A673 (cell line): ENCODE data around the gene EVI5L.

Source experiments
- EZH2 ChIP-seq: fragments of 200-600 bp; sonication (generic); IDR thresholded peaks from 2 replicates; pipeline ENCODE4 v1.6.1; 2017; ENCODE audit warnings: borderline replicate concordance, low read depth, mild to moderate bottlenecking, mixed read lengths, antibody characterized with exemption, low read length; ENCODE audit not compliant: poor library complexity, severe bottlenecking
- TF ChIP-seq, protein P1 (sequence below): fragments of 300-800, 200-600 bp; sonication (generic); conservative IDR thresholded peaks from 2 replicates; pipeline ENCODE4 v1.5.1; 2017; ENCODE audit warnings: low read depth, mild to moderate bottlenecking, antibody characterized with exemption, low read length, moderate library complexity, mixed read lengths

DNA sequence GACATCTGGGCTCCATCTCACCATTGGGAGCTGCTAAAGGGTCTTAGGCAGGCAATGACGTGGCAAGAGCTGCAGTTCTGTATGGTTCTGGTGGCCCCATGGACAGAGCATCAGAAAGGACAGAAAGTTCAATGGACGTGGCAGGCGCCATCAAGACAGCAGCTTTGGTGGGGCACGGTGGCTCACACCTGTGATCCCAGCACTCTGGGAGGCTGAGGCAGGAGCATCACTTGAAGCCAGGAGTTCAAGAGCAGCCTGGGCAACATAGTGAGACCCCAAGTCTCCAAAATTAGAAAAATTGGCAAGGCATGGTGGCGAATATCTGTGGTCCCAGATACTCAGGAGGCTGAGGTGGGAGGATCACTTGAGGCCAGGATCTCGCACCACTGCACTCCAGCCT, 9.5 kb downstream of the EVI5L start:
- TF ChIP-seq, protein P1, sequence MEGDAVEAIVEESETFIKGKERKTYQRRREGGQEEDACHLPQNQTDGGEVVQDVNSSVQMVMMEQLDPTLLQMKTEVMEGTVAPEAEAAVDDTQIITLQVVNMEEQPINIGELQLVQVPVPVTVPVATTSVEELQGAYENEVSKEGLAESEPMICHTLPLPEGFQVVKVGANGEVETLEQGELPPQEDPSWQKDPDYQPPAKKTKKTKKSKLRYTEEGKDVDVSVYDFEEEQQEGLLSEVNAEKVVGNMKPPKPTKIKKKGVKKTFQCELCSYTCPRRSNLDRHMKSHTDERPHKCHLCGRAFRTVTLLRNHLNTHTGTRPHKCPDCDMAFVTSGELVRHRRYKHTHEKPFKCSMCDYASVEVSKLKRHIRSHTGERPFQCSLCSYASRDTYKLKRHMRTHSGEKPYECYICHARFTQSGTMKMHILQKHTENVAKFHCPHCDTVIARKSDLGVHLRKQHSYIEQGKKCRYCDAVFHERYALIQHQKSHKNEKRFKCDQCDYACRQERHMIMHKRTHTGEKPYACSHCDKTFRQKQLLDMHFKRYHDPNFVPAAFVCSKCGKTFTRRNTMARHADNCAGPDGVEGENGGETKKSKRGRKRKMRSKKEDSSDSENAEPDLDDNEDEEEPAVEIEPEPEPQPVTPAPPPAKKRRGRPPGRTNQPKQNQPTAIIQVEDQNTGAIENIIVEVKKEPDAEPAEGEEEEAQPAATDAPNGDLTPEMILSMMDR = no peak
- TF ChIP-seq EZH2 = no peak
